Aorta (tissue), 5 donors: ENCODE measurements around the gene MBNL3. TPM values are rescaled to one million over a fixed set of nuclear protein-coding genes. Genes with fewer than 3 reads are reported as not detected.

Experiments
- ATAC-seq: fragments of 200-7000 bp; cut with Tn5 transposase; one replicate; pipeline ENCODE4 v1.9.1; 2022; ENCODE audit warnings: moderate library complexity; ENCODE audit not compliant: low FRiP score
- DNase-seq, 2 donors: peaks; one replicate each; pipeline ENCODE4 v3.0.0-alpha.2; 2020
- H3K27ac ChIP-seq, 2 donors: one replicate each; pipeline ENCODE4 v1.5.1; 2013; ENCODE audit warnings: low read length in 2 of 2, mild to moderate bottlenecking in 2 of 2, moderate library complexity in 2 of 2, control low read depth in 1 of 2, inconsistent platforms in 1 of 2, low read depth in 1 of 2
- H3K27me3 ChIP-seq, 2 donors: one replicate each; pipeline ENCODE4 v1.6.1; 2013; ENCODE audit warnings: control low read depth in 1 of 2, low read length in 1 of 2, mild to moderate bottlenecking in 1 of 2, moderate library complexity in 1 of 2; ENCODE audit not compliant: insufficient read depth in 2 of 2, control insufficient read depth in 1 of 2
- H3K36me3 ChIP-seq, 2 donors: one replicate each; pipeline ENCODE4 v1.6.1; 2013; ENCODE audit warnings: control low read depth in 1 of 2, low read length in 1 of 2, mild to moderate bottlenecking in 1 of 2; ENCODE audit not compliant: insufficient read depth in 2 of 2, control insufficient read depth in 1 of 2
- H3K4me1 ChIP-seq, 2 donors: one replicate each; pipeline ENCODE4 v1.6.1; 2013; ENCODE audit warnings: low read length in 2 of 2, control low read depth in 1 of 2, mild to moderate bottlenecking in 1 of 2, moderate library complexity in 1 of 2; ENCODE audit not compliant: insufficient read depth in 2 of 2, control insufficient read depth in 1 of 2
- H3K4me3 ChIP-seq, 2 donors: one replicate each; pipeline ENCODE4 v1.5.1; 2013; ENCODE audit warnings: low read length in 2 of 2, control low read depth in 1 of 2, mild to moderate bottlenecking in 1 of 2
- H3K9me3 ChIP-seq: one replicate; pipeline ENCODE4 v1.6.1; 2013; ENCODE audit warnings: mild to moderate bottlenecking, low read length; ENCODE audit not compliant: control insufficient read depth
- WGBS, 2 donors: extraction: QIAGEN DNeasy Blood & Tissue Kit; methylation state at CpG; one replicate each; pipeline ENCODE4 v1.1.7; 2013; 5-methylcytosine and 5-hydroxymethylcytosine counted together
- intact Hi-C, 2 donors: fragments of 100-400 bp; cut with DNase I; formaldehyde crosslinking; loops; one replicate each; pipeline versions ENCODE4 v1.14.2 to v1.15.0; 2022
- polyA plus RNA-seq, 2 donors: library from polyadenylated mRNA; stranded (reverse); fragments of 200-250 nt; gene quantifications; one replicate each; pipeline ENCODE4 v1.2.3, GENCODE V29; 2013
- total RNA-seq, 2 donors: library from RNA; stranded (reverse); fragmentation: NEBNext Ultra II Directional; extraction: Animal tissue kit (Norgen Biotek cat#: 25700); gene quantifications; one replicate each; pipeline ENCODE4 v1.2.1, GENCODE V29; 2021
- donor health status: healthy with polysubstance abuse.
- donor health status: Bipolar disorder and iron deficiency.
- donor health status: DM: no; HTN: no; CAD: no.
- donor health status: DM: no; HTN: no; CAD: no.
- donor health status: DM: yes; HTN: yes; CAD: no.

The MBNL3 gene
- total and polyA plus RNA-seq, 4 donors = 0.31 to 11.7 (median 4.0) TPM

- H3K36me3 ChIP-seq = no peaks in the 10 kb centered on the region
- H3K27me3 ChIP-seq = peaks cover 0 to 3% of the 10 kb centered on the region in 2 donors
- no peaks in the 10 kb centered on the region for H3K9me3 ChIP-seq
- intact Hi-C loops = loop anchor here in 1 of 2 donors (10.0 kb wide), 1 partner anchor 272 kb away; the partner anchor contains the start of gene RAP2C
- ATAC-seq (no peak), DNase-seq (no peak)
- no peak overlapping the region for H3K27ac ChIP-seq
- no peaks in the 10 kb centered on the region for H3K4me1 ChIP-seq
- 68 to 91% methylated on average over 2 of the region's 2 CpGs for WGBS, 2 donors
- no peak overlapping the region for H3K4me3 ChIP-seq
Observed at GRCh38 chrX:132486599-132487178, 2.1 kb downstream of the MBNL3 start.

GRCh38 chrX:132483951-132484350 is 4.9 kb downstream of the MBNL3 start:
- Histone ChIP-seq H3K27ac (no peak overlapping the region), H3K27me3 (peaks cover 0 to 3% of the 10 kb centered on the region in 2 donors), H3K36me3 (no peaks in the 10 kb centered on the region), H3K9me3 (no peaks in the 10 kb centered on the region), H3K4me3 (no peak overlapping the region), H3K4me1 (no peaks in the 10 kb centered on the region)
- DNase-seq = no peak
- intact Hi-C loops = loop anchor here in 1 of 2 donors (10.0 kb wide), 1 partner anchor 269 kb away; the partner anchor contains the start of gene RAP2C
- no peak for ATAC-seq
- 82 to 93% methylated on average over 2 of the region's 2 CpGs for WGBS, 2 donors

- ATAC-seq (no peak), DNase-seq (no peak)
- intact Hi-C loops = loop anchor here in 1 of 2 donors (10.0 kb wide), 1 partner anchor 269 kb away; the partner anchor contains the start of gene RAP2C
- H3K9me3 ChIP-seq = no peaks in the 10 kb centered on the region
- 55 to 98% methylated on average over 2 of the region's 2 CpGs for WGBS, 2 donors
- H3K27ac ChIP-seq = no peak overlapping the region
- no peak overlapping the region for H3K4me3 ChIP-seq
- H3K4me1 ChIP-seq = no peaks in the 10 kb centered on the region
- peaks cover 0 to 3% of the 10 kb centered on the region in 2 donors for H3K27me3 ChIP-seq
- H3K36me3 ChIP-seq = no peaks in the 10 kb centered on the region
Observed at GRCh38 chrX:132483488-132483887, 5.3 kb downstream of the MBNL3 start.

- Histone ChIP-seq H3K4me1 (no peaks in the 10 kb centered on the region), H3K27ac (no peak overlapping the region), H3K36me3 (no peaks in the 10 kb centered on the region), H3K9me3 (no peaks in the 10 kb centered on the region), H3K4me3 (no peak overlapping the region), H3K27me3 (peaks cover 0 to 3% of the 10 kb centered on the region in 2 donors)
- no peak for DNase-seq
- intact Hi-C loops = loop anchor here in 1 of 2 donors (10.0 kb wide), 1 partner anchor 268 kb away; the partner anchor contains the start of gene RAP2C
- ATAC-seq = no peak
- WGBS, 2 donors = 51 to 97% methylated on average over 4 of the region's 4 CpGs
Observed at GRCh38 chrX:132482632-132483031, 6.2 kb downstream of the MBNL3 start.

GRCh38 chrX:132481449-132481848 is 7.4 kb downstream of the MBNL3 start:
- ATAC-seq = no peak
- Histone ChIP-seq H3K4me3 (no peak overlapping the region), H3K27me3 (peaks cover 0 to 3% of the 10 kb centered on the region in 2 donors), H3K36me3 (no peaks in the 10 kb centered on the region), H3K4me1 (no peaks in the 10 kb centered on the region), H3K27ac (no peak overlapping the region), H3K9me3 (no peaks in the 10 kb centered on the region)
- 0 to 72% methylated on average over 1 of the region's 1 CpG for WGBS, 2 donors
- no peak for DNase-seq
- intact Hi-C loops = loop anchor here in 1 of 2 donors (10.0 kb wide), 1 partner anchor 267 kb away; the partner anchor contains the start of gene RAP2C

GRCh38 chrX:132480581-132481203 is 8.1 kb downstream of the MBNL3 start:
- Histone ChIP-seq H3K9me3 (no peaks in the 10 kb centered on the region), H3K4me1 (no peaks in the 10 kb centered on the region), H3K36me3 (no peaks in the 10 kb centered on the region), H3K27me3 (peaks cover 0 to under 1% of the 10 kb centered on the region in 2 donors), H3K4me3 (peak overlapping the region in 1 of 2 donors; percentile 34), H3K27ac (no peak overlapping the region)
- 3 to 13% methylated on average over 6 of the region's 6 CpGs for WGBS, 2 donors
- ATAC-seq = peak; percentile 44
- intact Hi-C loops = loop anchor here in 1 of 2 donors (10.0 kb wide), 1 partner anchor 266 kb away; the partner anchor contains the start of gene RAP2C
- peak in 1 of 2 donors; percentile 42 for DNase-seq

- Histone ChIP-seq H3K36me3 (no peaks in the 10 kb centered on the region), H3K4me3 (no peak overlapping the region), H3K9me3 (no peaks in the 10 kb centered on the region), H3K27me3 (no peaks in the 10 kb centered on the region), H3K27ac (no peak overlapping the region), H3K4me1 (no peaks in the 10 kb centered on the region)
- intact Hi-C loops = no loop called here
- WGBS, 2 donors = 99 to 100% methylated on average over 1 of the region's 1 CpG
- no peak for DNase-seq
- no peak for ATAC-seq
Observed at GRCh38 chrX:132474544-132475248, 14.1 kb downstream of the MBNL3 start.

- H3K27me3 ChIP-seq = no peaks in the 10 kb centered on the region
- intact Hi-C loops = no loop called here
- DNase-seq = no peak
- H3K36me3 ChIP-seq = no peaks in the 10 kb centered on the region
- ATAC-seq = no peak
- WGBS, 2 donors = 44 to 86% methylated on average over 1 of the region's 1 CpG
- no peak overlapping the region for H3K27ac ChIP-seq
- no peak overlapping the region for H3K4me3 ChIP-seq
- H3K4me1 ChIP-seq = no peaks in the 10 kb centered on the region
- no peaks in the 10 kb centered on the region for H3K9me3 ChIP-seq
Observed at GRCh38 chrX:132472397-132472796, 16.4 kb downstream of the MBNL3 start.
